Stomach (tissue), 4 donors: ENCODE results near the gene C1QL1.

Source experiments
- CTCF ChIP-seq, 7 experiments: fragments of 450-650 bp in 4 of 7; fragments of 200-600 bp in 3 of 7; sonication (generic) in 3 of 7; IDR thresholded peaks; one replicate each; pipeline ENCODE4 v1.5.1; 2016 to 2019; ENCODE audit warnings: antibody characterized with exemption in 7 of 7, control low read depth in 2 of 7, mild to moderate bottlenecking in 1 of 7
- EP300 ChIP-seq: sonication (generic); formaldehyde crosslinking; IDR thresholded peaks from one replicate; pipeline ENCODE4 v1.6.1; 2017; ENCODE audit warnings: antibody characterized with exemption
- POLR2A ChIP-seq, 4 donors: fragments of 450-650 bp; IDR thresholded peaks; one replicate each; pipeline ENCODE4 v1.6.1; 2016; ENCODE audit warnings: antibody characterized with exemption in 4 of 4, control low read depth in 2 of 4, mild to moderate bottlenecking in 1 of 4, moderate library complexity in 1 of 4
- POLR2AphosphoS5 ChIP-seq, 3 donors: sonication (generic); formaldehyde crosslinking; IDR thresholded peaks; one replicate each; pipeline ENCODE4 v1.6.1; 2016; ENCODE audit warnings: antibody characterized with exemption in 3 of 3

GRCh38 chr17:44933824-44934744 is 34.0 kb downstream of the C1QL1 start:
- TF ChIP-seq POLR2A (IDR thresholded peaks at IDR 0.05) (no peak), CTCF (IDR thresholded peaks at IDR 0.05) (no peak), POLR2AphosphoS5 (IDR thresholded peaks at IDR 0.05) (no peak), EP300 (no peak)
